Testis (tissue), 2 donors: Measurements from ENCODE around the gene LARGE1.

Experiments used
- POLR2A ChIP-seq: fragments of 450-650 bp; IDR thresholded peaks from one replicate; pipeline ENCODE4 v1.6.1; 2017; ENCODE audit warnings: antibody characterized with exemption, mild to moderate bottlenecking, moderate library complexity
- TF ChIP-seq, protein P1 (sequence below), 3 experiments: fragments of 450-650 bp in 2 of 3; fragments of 200-600 bp in 1 of 3; sonication (generic) in 1 of 3; IDR thresholded peaks; one replicate each; pipeline ENCODE4 v1.5.1; 2016 to 2019; ENCODE audit warnings: antibody characterized with exemption in 3 of 3, mild to moderate bottlenecking in 2 of 3, moderate library complexity in 1 of 3

GRCh38 chr22:33353502-33353901 is 566.8 kb downstream of the LARGE1 start:
- TF ChIP-seq, protein P1, sequence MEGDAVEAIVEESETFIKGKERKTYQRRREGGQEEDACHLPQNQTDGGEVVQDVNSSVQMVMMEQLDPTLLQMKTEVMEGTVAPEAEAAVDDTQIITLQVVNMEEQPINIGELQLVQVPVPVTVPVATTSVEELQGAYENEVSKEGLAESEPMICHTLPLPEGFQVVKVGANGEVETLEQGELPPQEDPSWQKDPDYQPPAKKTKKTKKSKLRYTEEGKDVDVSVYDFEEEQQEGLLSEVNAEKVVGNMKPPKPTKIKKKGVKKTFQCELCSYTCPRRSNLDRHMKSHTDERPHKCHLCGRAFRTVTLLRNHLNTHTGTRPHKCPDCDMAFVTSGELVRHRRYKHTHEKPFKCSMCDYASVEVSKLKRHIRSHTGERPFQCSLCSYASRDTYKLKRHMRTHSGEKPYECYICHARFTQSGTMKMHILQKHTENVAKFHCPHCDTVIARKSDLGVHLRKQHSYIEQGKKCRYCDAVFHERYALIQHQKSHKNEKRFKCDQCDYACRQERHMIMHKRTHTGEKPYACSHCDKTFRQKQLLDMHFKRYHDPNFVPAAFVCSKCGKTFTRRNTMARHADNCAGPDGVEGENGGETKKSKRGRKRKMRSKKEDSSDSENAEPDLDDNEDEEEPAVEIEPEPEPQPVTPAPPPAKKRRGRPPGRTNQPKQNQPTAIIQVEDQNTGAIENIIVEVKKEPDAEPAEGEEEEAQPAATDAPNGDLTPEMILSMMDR (IDR thresholded peaks at IDR 0.05) = no peak
- TF ChIP-seq POLR2A = no peak
